GF-D8 (cell line): ENCODE data around the gene MZT2B.
"Not testable (repeated sequence)": the region's sequence is repeated elsewhere in the genome, so short reads cannot be mapped to it uniquely, and the experiment has no call there.

Experiments
- DNase-seq: peaks from one replicate; lab custom pipeline; 2025; lab: John Stamatoyannopoulos, UW

Gene MZT2B

GRCh38 chr2:130219147-130219546, 37.1 kb downstream of the MZT2B start:
- DNase-seq = not testable (repeated sequence)

DNA sequence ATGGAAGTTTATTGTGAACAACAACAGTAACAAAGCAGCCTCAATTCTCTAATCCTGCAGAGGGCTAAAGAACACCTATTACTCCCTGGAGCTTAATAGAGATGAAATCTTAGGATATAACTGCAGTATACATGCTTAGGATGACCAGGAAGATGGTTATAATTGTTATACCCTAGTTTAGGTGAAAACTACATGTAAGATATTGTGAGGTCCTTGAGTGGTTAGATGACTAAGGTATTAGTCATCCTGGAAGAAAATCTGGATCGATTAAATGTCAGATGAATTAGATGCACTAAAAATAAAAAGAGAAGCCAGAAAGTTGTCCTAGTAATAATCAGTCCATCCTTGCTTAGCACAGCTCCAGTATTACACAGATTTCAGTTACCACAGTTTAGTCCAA, 38.4 kb downstream of the MZT2B start:
- not testable (repeated sequence) for DNase-seq

DNA sequence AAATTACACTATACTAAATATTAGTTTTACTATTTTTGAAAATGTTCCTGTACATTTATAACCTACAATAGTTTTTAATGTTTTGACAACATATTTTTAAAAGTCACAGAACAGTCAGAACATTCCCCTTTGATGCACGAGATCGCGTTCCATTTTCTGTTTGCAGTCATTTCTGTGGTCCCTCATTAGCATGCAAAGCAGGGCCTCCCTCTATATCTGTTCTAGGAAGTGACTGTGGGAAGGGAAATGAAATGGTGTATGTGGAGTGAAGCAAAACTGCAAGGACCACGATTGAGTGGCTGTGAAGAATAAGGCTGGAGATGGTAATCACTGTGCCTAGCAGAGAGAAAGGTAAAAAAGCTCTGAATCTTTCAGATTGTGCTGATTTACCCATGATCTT, 40.5 kb downstream of the MZT2B start:
- DNase-seq = not testable (repeated sequence)

DNA sequence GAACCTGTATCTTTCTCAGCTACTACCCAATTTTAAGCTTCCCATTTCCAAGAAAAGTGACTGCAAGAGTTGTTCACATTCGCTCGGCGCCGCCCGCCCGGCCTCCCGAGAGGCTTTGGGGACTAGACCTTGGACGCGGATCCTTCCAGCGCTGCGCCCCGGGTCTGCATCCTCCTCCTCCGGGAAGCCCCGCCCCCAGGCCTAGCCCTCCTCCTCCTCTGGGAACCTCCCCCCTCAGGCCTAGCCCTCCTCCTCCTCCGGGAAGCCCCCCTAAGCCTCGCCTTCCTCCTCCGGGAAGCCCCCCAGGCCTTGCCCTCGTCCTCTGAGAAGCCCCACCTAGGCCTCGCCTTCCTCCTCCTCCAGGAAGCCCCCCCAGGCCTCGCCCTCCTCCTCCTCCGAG, 45.9 kb downstream of the MZT2B start:
- not testable (repeated sequence) for DNase-seq

GRCh38 chr2:130228467-130229160, 46.6 kb downstream of the MZT2B start:
- not testable (repeated sequence) for DNase-seq

DNA sequence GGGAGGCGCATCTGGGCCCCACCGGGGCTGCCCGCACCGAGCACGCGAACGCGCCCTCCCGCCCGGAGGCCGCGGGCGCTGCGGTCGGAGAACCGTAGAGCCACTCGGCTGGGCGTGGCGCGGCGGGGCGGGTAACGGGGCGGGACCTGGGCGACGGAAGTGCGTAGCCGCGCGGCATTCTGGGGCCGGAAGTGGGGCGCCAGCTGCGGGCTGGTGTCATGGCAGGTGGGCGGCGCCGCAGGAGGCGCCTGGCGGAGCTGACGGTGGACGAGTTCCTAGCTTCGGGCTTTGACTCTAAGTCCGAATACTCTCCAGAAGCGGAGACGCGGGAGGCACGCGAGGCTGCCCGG, 47.1 kb downstream of the MZT2B start:
- not testable (repeated sequence) for DNase-seq

DNA sequence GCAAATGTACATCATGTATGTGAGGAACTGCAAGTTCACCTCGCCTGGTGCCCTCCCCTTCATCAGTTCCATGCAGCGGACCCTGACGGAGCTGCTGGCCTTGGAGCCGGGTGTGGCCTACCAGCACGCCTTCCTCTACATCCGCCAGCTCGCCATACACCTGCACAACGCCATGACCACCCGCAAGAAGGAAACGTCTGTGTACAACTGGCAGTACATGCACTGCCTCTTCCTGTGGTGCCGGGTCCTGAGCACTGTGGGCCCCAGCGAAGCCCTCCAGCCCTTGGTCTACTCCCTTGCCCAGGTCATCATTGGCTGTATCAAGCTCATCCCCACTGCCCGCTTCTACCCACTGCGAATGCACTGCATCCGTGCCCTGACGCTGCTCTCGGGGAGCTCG, 48.3 kb downstream of the MZT2B start:
- not testable (repeated sequence) for DNase-seq

- not testable (repeated sequence) for DNase-seq
These were observed 48.8 kb downstream of the MZT2B start for GRCh38 chr2:130230907-130231306.

DNA sequence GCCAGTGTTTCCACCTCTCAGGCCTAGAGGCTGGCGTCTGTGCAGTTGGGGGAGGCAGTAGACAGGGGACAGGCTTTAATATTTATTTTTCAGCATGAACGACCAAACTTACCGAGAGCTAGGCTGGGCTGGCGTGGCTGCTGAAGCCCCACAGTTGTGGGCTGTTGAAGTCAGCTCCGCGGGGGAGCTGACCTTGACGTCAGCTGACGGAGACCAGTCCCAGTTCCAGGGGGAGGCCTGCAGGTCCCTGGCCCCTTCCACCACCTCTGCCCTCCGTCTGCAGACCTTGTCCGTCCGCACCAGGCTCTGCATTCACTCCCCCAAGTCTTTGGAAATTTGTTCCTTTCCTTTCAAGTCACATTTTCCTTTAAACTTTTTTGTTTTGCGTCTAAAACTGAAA, 49.6 kb downstream of the MZT2B start:
- DNase-seq = no peak

DNA sequence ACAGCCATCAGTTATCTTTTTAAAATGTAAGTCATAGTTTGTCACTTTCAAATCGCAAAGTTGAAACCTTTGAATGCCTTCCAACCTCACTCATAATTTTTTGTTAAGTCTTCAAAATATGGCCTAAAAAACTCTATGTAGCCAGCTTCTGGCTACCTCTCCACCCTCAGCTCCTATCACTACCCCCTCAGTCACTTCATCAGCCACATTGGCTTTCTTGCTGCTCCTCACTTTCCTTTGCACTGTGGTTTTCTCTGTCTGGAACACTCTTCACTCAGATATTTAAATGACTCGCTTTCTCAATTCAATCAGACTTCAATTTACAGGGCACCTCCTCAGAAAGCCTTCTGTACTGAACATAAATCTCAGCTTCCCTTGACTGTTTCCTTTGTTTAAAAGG, 51.0 kb downstream of the MZT2B start:
- DNase-seq = not testable (repeated sequence)

GRCh38 chr2:130239581-130239980, 57.5 kb downstream of the MZT2B start:
- DNase-seq = not testable (repeated sequence)
